PC-9 (cell line): ENCODE measurements around the gene ATOH8. TPM values are rescaled to one million over a fixed set of nuclear protein-coding genes. Genes with fewer than 3 reads are reported as not detected.

ENCODE experiments used
- BruUV-seq: library from RNA; stranded (reverse); fragments of 400-500 nt; replicated peaks from 2 replicates; lab custom pipeline; 2021; lab: Mats Ljungman, UMichigan
- CTCF ChIA-PET: fragments of 300-600 bp; sonication (Branson Sonifier 250); formaldehyde crosslinking; loops from one replicate; lab custom pipeline; 2022; ENCODE audit warnings: antibody characterized with exemption; lab: Charles Lee
- POLR2A ChIA-PET: fragments of 300-600 bp; sonication (Branson Sonifier 250); formaldehyde crosslinking; loops from one replicate; lab custom pipeline; 2022; ENCODE audit warnings: antibody characterized with exemption; ENCODE audit not compliant: unreplicated experiment; lab: Charles Lee
- DNase-seq, 2 experiments: peaks; one replicate each; pipeline versions ENCODE4 v3.0.0 to v3.0.0-alpha.2; 2015 to 2022; ENCODE audit warnings: mixed read lengths in 1 of 2
- H2AFZ ChIP-seq: fragments of 200-600 bp; sonication (generic); 2 replicates; pipeline ENCODE4 v1.8.1; 2017; ENCODE audit warnings: antibody characterized with exemption
- H3F3A ChIP-seq: fragments of 200-600 bp; sonication (generic); 2 replicates; pipeline ENCODE4 v1.8.1; 2017; ENCODE audit warnings: antibody characterized with exemption, mild to moderate bottlenecking, low read depth; ENCODE audit not compliant: insufficient read depth
- H3K27ac ChIP-seq: fragments of 200-600 bp; sonication (generic); 2 replicates; pipeline ENCODE4 v1.6.1; 2016; ENCODE audit warnings: mixed run types
- H3K27me3 ChIP-seq: fragments of 200-600 bp; sonication (generic); 2 replicates; pipeline ENCODE4 v1.6.1; 2016; ENCODE audit warnings: low read depth, mixed run types; ENCODE audit not compliant: insufficient read depth
- H3K36me3 ChIP-seq: fragments of 200-600 bp; sonication (generic); 2 replicates; pipeline ENCODE4 v1.6.1; 2016; ENCODE audit warnings: low read depth, mixed run types
- H3K4me1 ChIP-seq: fragments of 200-600 bp; sonication (generic); replicated peaks from 2 replicates; pipeline ENCODE4 v1.6.1; 2016; ENCODE audit warnings: mixed run types; ENCODE audit not compliant: insufficient read depth
- H3K4me2 ChIP-seq: fragments of 200-600 bp; sonication (generic); 2 replicates; pipeline ENCODE4 v1.6.1; 2017; ENCODE audit warnings: mixed run types
- H3K4me3 ChIP-seq: fragments of 200-600 bp; sonication (generic); 2 replicates; pipeline ENCODE4 v1.6.1; 2016; ENCODE audit warnings: mixed run types
- H3K79me2 ChIP-seq: fragments of 200-600 bp; sonication (generic); 2 replicates; pipeline ENCODE4 v1.6.1; 2017; ENCODE audit warnings: low read depth, mixed run types
- H3K9me2 ChIP-seq: fragments of 200-600 bp; sonication (generic); 2 replicates; pipeline ENCODE4 v1.8.1; 2017; ENCODE audit warnings: mild to moderate bottlenecking; ENCODE audit not compliant: insufficient read depth
- H3K9me3 ChIP-seq: fragments of 200-600 bp; sonication (generic); 2 replicates; pipeline ENCODE4 v1.8.1; 2016; ENCODE audit warnings: low read depth; ENCODE audit not compliant: insufficient read depth
- H4K20me1 ChIP-seq: fragments of 200-600 bp; sonication (generic); 2 replicates; pipeline ENCODE4 v1.8.1; 2017; ENCODE audit not compliant: insufficient read depth
- CTCF ChIP-seq: fragments of 200-600 bp; sonication (generic); conservative IDR thresholded peaks from 2 replicates; pipeline ENCODE4 v1.6.1; 2017; ENCODE audit warnings: mixed run types, antibody characterized with exemption, mild to moderate bottlenecking, moderate library complexity
- EZH2 ChIP-seq: fragments of 200-600 bp; sonication (generic); IDR thresholded peaks from 2 replicates; pipeline ENCODE4 v1.8.0; 2017; ENCODE audit warnings: antibody characterized with exemption, low read depth
- intact Hi-C: fragments of 100-400 bp; cut with micrococcal nuclease; formaldehyde crosslinking; loops from one replicate; pipeline ENCODE4 v1.10.0; 2022; ENCODE audit not compliant: unreplicated experiment
- total RNA-seq: library from RNA; stranded (reverse); gene quantifications from 2 replicates; pipeline ENCODE4 v1.2.3, GENCODE V29; 2021

Gene ATOH8
- total RNA-seq, 1 experiment from 2014 or later: not detected

- ChIA-PET CTCF (no interaction called here), POLR2A (no interaction called here)
- no peak overlapping the region for H3K27ac ChIP-seq
- intact Hi-C loops: no loop called here
- peaks cover 16% of the 10 kb centered on the region; the same call in 1 of the 2 replicates for H3F3A ChIP-seq
- H3K9me3 ChIP-seq: no peaks in the 10 kb centered on the region
- no peak overlapping the region for H3K4me2 ChIP-seq
- no peaks in the 10 kb centered on the region for H3K79me2 ChIP-seq
- H2AFZ ChIP-seq: no peak overlapping the region
- no peaks in the 10 kb centered on the region for H4K20me1 ChIP-seq
- H3K9me2 ChIP-seq: no peaks in the 10 kb centered on the region
- peaks cover 29% of the 10 kb centered on the region for H3K4me1 ChIP-seq
- no TSS peak for BruUV-seq
- no peak for TF ChIP-seq EZH2
- TF ChIP-seq CTCF: no peak
- no peak overlapping the region for H3K4me3 ChIP-seq
- no peak for DNase-seq
- no peaks in the 10 kb centered on the region for H3K36me3 ChIP-seq
- H3K27me3 ChIP-seq: no peaks in the 10 kb centered on the region; the same call in 1 of the 2 replicates
Observed at GRCh38 chr2:85768713-85769112, 14.9 kb downstream of the ATOH8 start.

- intact Hi-C loops: no loop called here
- Histone ChIP-seq H3K9me3 (no peaks in the 10 kb centered on the region), H3K27ac (no peak overlapping the region), H3K36me3 (no peaks in the 10 kb centered on the region), H3K4me1 (peaks cover 26% of the 10 kb centered on the region), H2AFZ (no peak overlapping the region), H3K9me2 (no peaks in the 10 kb centered on the region), H4K20me1 (no peaks in the 10 kb centered on the region), H3K27me3 (peaks cover under 1% of the 10 kb centered on the region; the same call in 1 of the 2 replicates), H3F3A (peaks cover 16% of the 10 kb centered on the region; the same call in 1 of the 2 replicates), H3K4me2 (no peak overlapping the region), H3K79me2 (no peaks in the 10 kb centered on the region), H3K4me3 (no peak overlapping the region)
- no peak for DNase-seq
- POLR2A ChIA-PET: no interaction called here
- TF ChIP-seq EZH2 (no peak), CTCF (peak; percentile 31; the same call in 1 of the 2 replicates)
- CTCF ChIA-PET: no interaction called here
- no TSS peak for BruUV-seq
Observed at GRCh38 chr2:85769236-85769982, 15.6 kb downstream of the ATOH8 start.

- intact Hi-C loops: no loop called here
- H3K79me2 ChIP-seq: no peaks in the 10 kb centered on the region
- TF ChIP-seq CTCF: peak; percentile 11; the same call in 1 of the 2 replicates
- no peak for TF ChIP-seq EZH2
- DNase-seq: no peak
- H3K4me1 ChIP-seq: peaks cover 26% of the 10 kb centered on the region
- H2AFZ ChIP-seq: no peak overlapping the region
- H3K9me3 ChIP-seq: no peaks in the 10 kb centered on the region
- peaks cover 4% of the 10 kb centered on the region; the same call in 1 of the 2 replicates for H3K27me3 ChIP-seq
- H3K27ac ChIP-seq: no peak overlapping the region
- H4K20me1 ChIP-seq: no peaks in the 10 kb centered on the region
- ChIA-PET POLR2A (no interaction called here), CTCF (no interaction called here)
- no peak overlapping the region for H3K4me3 ChIP-seq
- no TSS peak for BruUV-seq
- H3F3A ChIP-seq: peaks cover 16% of the 10 kb centered on the region; the same call in 1 of the 2 replicates
- H3K4me2 ChIP-seq: no peak overlapping the region
- H3K36me3 ChIP-seq: no peaks in the 10 kb centered on the region
- H3K9me2 ChIP-seq: no peaks in the 10 kb centered on the region
Observed at GRCh38 chr2:85769983-85770362, 16.2 kb downstream of the ATOH8 start.
